Measurements from ENCODE around the gene HAUS7. TPM values are rescaled to one million over a fixed set of nuclear protein-coding genes. Genes with fewer than 3 reads are reported as not detected.

HAUS7 gene
- total RNA-seq, 2 experiments from 2014 or later = 37.6 to 45.9 TPM

- no peak overlapping the region for H3K4me3 Mint-ChIP-seq
- H3K9me3 Mint-ChIP-seq = no peaks in the 10 kb centered on the region
- H3K27me3 Mint-ChIP-seq = peaks cover 2% of the 10 kb centered on the region
- no peak for DNase-seq
- no peaks in the 10 kb centered on the region for H3K36me3 Mint-ChIP-seq (ENCODE audit: low read depth)
- no peaks in the 10 kb centered on the region for H3K4me1 Mint-ChIP-seq
- H3K27ac Mint-ChIP-seq = no peak overlapping the region
- CTCF ChIA-PET = no interaction called here
- POLR2A ChIA-PET = no interaction called here
These were observed 25.0 kb upstream of the HAUS7 start for GRCh38 chrX:153495362-153495751.

GRCh38 chrX:153494541-153495361, 24.4 kb upstream of the HAUS7 start, which contains the start of gene BGN:
Gene BGN (plus strand): TSS chrX:153494980. CDS start chrX:153504632, 9,652 bp downstream.
- H3K4me1 Mint-ChIP-seq = no peaks in the 10 kb centered on the region
- DNase-seq = no peak
- no peak within 1 kb of the TSS for H3K4me3 Mint-ChIP-seq
- H3K27me3 Mint-ChIP-seq = peaks cover 2% of the 10 kb centered on the region
- H3K36me3 Mint-ChIP-seq (ENCODE audit: low read depth) = no peaks in the 10 kb centered on the region
- ChIA-PET POLR2A (no interaction called here), CTCF (no interaction called here)
- H3K27ac Mint-ChIP-seq = no peak within 1 kb of the TSS
- no peaks in the 10 kb centered on the region for H3K9me3 Mint-ChIP-seq

- no peak overlapping the region for H3K27ac Mint-ChIP-seq
- no peaks in the 10 kb centered on the region for H3K36me3 Mint-ChIP-seq (ENCODE audit: low read depth)
- H3K27me3 Mint-ChIP-seq = peaks cover 2% of the 10 kb centered on the region
- H3K4me1 Mint-ChIP-seq = no peaks in the 10 kb centered on the region
- DNase-seq = no peak
- POLR2A ChIA-PET = no interaction called here
- H3K9me3 Mint-ChIP-seq = no peaks in the 10 kb centered on the region
- CTCF ChIA-PET = interaction anchor here (1.1 kb wide), 1 partner anchor 13 kb away, joined by 4 read pairs; no protein-coding TSS in a partner anchor
- H3K4me3 Mint-ChIP-seq = no peak overlapping the region
These were observed 23.7 kb upstream of the HAUS7 start for GRCh38 chrX:153494061-153494460.

GRCh38 chrX:153493085-153493484, 22.7 kb upstream of the HAUS7 start:
- no peaks in the 10 kb centered on the region for H3K4me1 Mint-ChIP-seq
- no peaks in the 10 kb centered on the region for H3K36me3 Mint-ChIP-seq (ENCODE audit: low read depth)
- no peak overlapping the region for H3K27ac Mint-ChIP-seq
- DNase-seq = no peak
- no peak overlapping the region for H3K4me3 Mint-ChIP-seq
- H3K27me3 Mint-ChIP-seq = peaks cover 2% of the 10 kb centered on the region
- CTCF ChIA-PET = interaction anchor here (1.1 kb wide), 1 partner anchor 14 kb away, joined by 4 read pairs; no protein-coding TSS in a partner anchor
- POLR2A ChIA-PET = no interaction called here
- H3K9me3 Mint-ChIP-seq = no peaks in the 10 kb centered on the region

GRCh38 chrX:153492543-153492942, 22.2 kb upstream of the HAUS7 start:
- peaks cover 2% of the 10 kb centered on the region for H3K27me3 Mint-ChIP-seq
- CTCF ChIA-PET = interaction anchor here (1.5 kb wide), 1 partner anchor 22 kb away, joined by 3 read pairs; no protein-coding TSS in a partner anchor
- POLR2A ChIA-PET = no interaction called here
- H3K4me3 Mint-ChIP-seq = no peak overlapping the region
- no peaks in the 10 kb centered on the region for H3K4me1 Mint-ChIP-seq
- no peaks in the 10 kb centered on the region for H3K9me3 Mint-ChIP-seq
- no peak for DNase-seq
- no peak overlapping the region for H3K27ac Mint-ChIP-seq
- no peaks in the 10 kb centered on the region for H3K36me3 Mint-ChIP-seq (ENCODE audit: low read depth)

- POLR2A ChIA-PET = no interaction called here
- Mint-ChIP-seq H3K27ac (no peak overlapping the region), H3K27me3 (peaks cover 2% of the 10 kb centered on the region), H3K36me3 (ENCODE audit: low read depth) (no peaks in the 10 kb centered on the region), H3K4me3 (no peak overlapping the region), H3K4me1 (no peaks in the 10 kb centered on the region), H3K9me3 (no peaks in the 10 kb centered on the region)
- CTCF ChIA-PET = interaction anchor here (1.5 to 1.8 kb wide), 2 partner anchors 18 to 23 kb away, joined by 3 to 6 read pairs; no protein-coding TSS in a partner anchor
- no peak for DNase-seq
These were observed 21.5 kb upstream of the HAUS7 start for GRCh38 chrX:153491918-153492317.

- Mint-ChIP-seq H3K9me3 (no peaks in the 10 kb centered on the region), H3K27ac (no peak overlapping the region), H3K4me3 (no peak overlapping the region), H3K4me1 (no peaks in the 10 kb centered on the region), H3K27me3 (peaks cover 2% of the 10 kb centered on the region), H3K36me3 (ENCODE audit: low read depth) (no peaks in the 10 kb centered on the region)
- ChIA-PET POLR2A (no interaction called here), CTCF (interaction anchor here (1.1 to 1.8 kb wide), 3 partner anchors 16 to 24 kb away, joined by 3 to 6 read pairs (median 3); no protein-coding TSS in a partner anchor)
- no peak for DNase-seq
These were observed 21.1 kb upstream of the HAUS7 start for GRCh38 chrX:153491351-153491914.

- H3K4me3 Mint-ChIP-seq = no peak overlapping the region
- H3K9me3 Mint-ChIP-seq = no peaks in the 10 kb centered on the region
- ChIA-PET CTCF (interaction anchor here (0.9 to 1.8 kb wide), 4 partner anchors 17 to 458 kb away, joined by 3 to 6 read pairs (median 3); no protein-coding TSS in a partner anchor), POLR2A (no interaction called here)
- H3K27me3 Mint-ChIP-seq = peaks cover 2% of the 10 kb centered on the region
- DNase-seq = no peak
- H3K36me3 Mint-ChIP-seq (ENCODE audit: low read depth) = no peaks in the 10 kb centered on the region
- no peaks in the 10 kb centered on the region for H3K4me1 Mint-ChIP-seq
- H3K27ac Mint-ChIP-seq = no peak overlapping the region
These were observed 20.0 kb upstream of the HAUS7 start for GRCh38 chrX:153490217-153490930.

- DNase-seq = no peak
- Mint-ChIP-seq H3K9me3 (no peaks in the 10 kb centered on the region), H3K36me3 (ENCODE audit: low read depth) (no peaks in the 10 kb centered on the region), H3K4me3 (no peak overlapping the region), H3K27me3 (no peaks in the 10 kb centered on the region), H3K27ac (no peak overlapping the region), H3K4me1 (no peaks in the 10 kb centered on the region)
- CTCF ChIA-PET = no interaction called here
- POLR2A ChIA-PET = no interaction called here
These were observed 18.0 kb upstream of the HAUS7 start for GRCh38 chrX:153488231-153488914.

GRCh38 chrX:153487590-153488071, 17.3 kb upstream of the HAUS7 start:
- H3K9me3 Mint-ChIP-seq = no peaks in the 10 kb centered on the region
- no peak for DNase-seq
- H3K27me3 Mint-ChIP-seq = no peaks in the 10 kb centered on the region
- H3K4me1 Mint-ChIP-seq = no peaks in the 10 kb centered on the region
- H3K27ac Mint-ChIP-seq = no peak overlapping the region
- H3K4me3 Mint-ChIP-seq = no peak overlapping the region
- H3K36me3 Mint-ChIP-seq (ENCODE audit: low read depth) = no peaks in the 10 kb centered on the region
- ChIA-PET POLR2A (no interaction called here), CTCF (no interaction called here)

- Mint-ChIP-seq H3K4me3 (no peak overlapping the region), H3K36me3 (ENCODE audit: low read depth) (no peaks in the 10 kb centered on the region), H3K4me1 (no peaks in the 10 kb centered on the region), H3K27me3 (no peaks in the 10 kb centered on the region), H3K9me3 (no peaks in the 10 kb centered on the region), H3K27ac (no peak overlapping the region)
- ChIA-PET CTCF (no interaction called here), POLR2A (no interaction called here)
- DNase-seq = no peak
These were observed 15.8 kb upstream of the HAUS7 start for GRCh38 chrX:153486171-153486570.

- ChIA-PET CTCF (no interaction called here), POLR2A (no interaction called here)
- Mint-ChIP-seq H3K36me3 (ENCODE audit: low read depth) (no peaks in the 10 kb centered on the region), H3K27me3 (no peaks in the 10 kb centered on the region), H3K27ac (no peak overlapping the region), H3K9me3 (no peaks in the 10 kb centered on the region), H3K4me3 (no peak overlapping the region), H3K4me1 (no peaks in the 10 kb centered on the region)
- DNase-seq = no peak
These were observed 15.2 kb upstream of the HAUS7 start for GRCh38 chrX:153485396-153486080.
